Measurements from ENCODE around the gene PRKCH. TPM values are rescaled to one million over a fixed set of nuclear protein-coding genes. Genes with fewer than 3 reads are reported as not detected.

The PRKCH gene
- total and polyA plus RNA-seq, 12 donors = 8.3 to 25.1 (median 17.7) TPM

DNA sequence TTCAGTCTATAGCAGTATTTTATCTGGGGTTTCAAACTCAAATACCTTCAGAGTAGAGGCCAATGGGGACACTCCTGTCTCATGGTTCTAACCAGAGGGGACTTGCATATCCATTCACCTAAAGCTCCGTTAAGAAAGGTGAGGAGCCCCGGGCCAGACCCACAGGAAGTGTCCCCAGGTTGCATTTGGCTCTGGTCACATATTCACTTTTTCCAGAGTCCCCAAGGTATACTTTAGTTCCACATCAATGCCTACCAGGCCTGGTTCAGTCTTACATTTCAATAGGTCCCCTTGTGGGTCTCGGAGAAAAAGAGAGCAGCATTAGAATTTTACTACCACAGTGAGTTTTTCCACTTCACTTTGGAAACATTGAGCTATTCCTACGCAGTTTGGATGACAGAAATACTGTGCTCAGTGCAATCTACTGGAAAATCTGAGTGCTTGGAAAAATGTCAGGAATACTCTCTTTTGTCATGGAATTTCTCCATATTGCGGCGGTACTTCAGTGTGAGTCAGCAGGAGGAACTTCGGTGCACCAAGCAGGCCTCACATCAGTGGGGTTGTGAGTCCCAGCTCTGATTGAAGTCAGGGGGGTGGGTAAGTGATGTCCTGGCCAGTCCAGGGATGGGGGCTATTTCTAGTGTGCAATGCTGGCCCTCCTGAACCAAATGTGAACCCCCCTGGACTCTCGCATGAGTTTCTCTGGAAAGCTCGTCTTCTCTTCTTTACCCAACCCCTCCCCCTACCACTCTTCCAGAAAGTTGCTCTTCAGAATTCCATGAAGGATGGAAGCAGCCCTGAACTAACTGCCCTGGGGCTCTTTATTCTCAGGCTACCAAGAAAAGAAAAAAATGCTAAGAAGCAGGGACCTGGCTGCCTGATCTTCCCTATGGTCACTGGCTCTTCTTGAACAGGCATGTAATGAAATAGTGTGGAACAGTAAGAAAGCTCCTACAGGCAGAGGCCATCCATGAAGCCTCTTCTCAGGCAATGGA lies 184.7 kb downstream of the PRKCH start:
- peak in 2 of 8 donors; percentile 26 to 29 for ATAC-seq
- DNase-seq = no peak
- no peak overlapping the region for H3K4me3 ChIP-seq
- intact Hi-C loops (cut with DNase I) = no loop called here
- H3K4me1 ChIP-seq = peaks cover 0 to 63% (median 5%) of the 10 kb centered on the region in 9 donors
- no peak overlapping the region for H3K27ac ChIP-seq
- TF ChIP-seq, protein P1, sequence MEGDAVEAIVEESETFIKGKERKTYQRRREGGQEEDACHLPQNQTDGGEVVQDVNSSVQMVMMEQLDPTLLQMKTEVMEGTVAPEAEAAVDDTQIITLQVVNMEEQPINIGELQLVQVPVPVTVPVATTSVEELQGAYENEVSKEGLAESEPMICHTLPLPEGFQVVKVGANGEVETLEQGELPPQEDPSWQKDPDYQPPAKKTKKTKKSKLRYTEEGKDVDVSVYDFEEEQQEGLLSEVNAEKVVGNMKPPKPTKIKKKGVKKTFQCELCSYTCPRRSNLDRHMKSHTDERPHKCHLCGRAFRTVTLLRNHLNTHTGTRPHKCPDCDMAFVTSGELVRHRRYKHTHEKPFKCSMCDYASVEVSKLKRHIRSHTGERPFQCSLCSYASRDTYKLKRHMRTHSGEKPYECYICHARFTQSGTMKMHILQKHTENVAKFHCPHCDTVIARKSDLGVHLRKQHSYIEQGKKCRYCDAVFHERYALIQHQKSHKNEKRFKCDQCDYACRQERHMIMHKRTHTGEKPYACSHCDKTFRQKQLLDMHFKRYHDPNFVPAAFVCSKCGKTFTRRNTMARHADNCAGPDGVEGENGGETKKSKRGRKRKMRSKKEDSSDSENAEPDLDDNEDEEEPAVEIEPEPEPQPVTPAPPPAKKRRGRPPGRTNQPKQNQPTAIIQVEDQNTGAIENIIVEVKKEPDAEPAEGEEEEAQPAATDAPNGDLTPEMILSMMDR (IDR thresholded peaks at IDR 0.05) = no peak
- peaks cover 0 to 8% (median 0%) of the 10 kb centered on the region in 9 donors for H3K36me3 ChIP-seq
- no peaks in the 10 kb centered on the region for H3K27me3 ChIP-seq
- no peaks in the 10 kb centered on the region for H3K9me3 ChIP-seq
- 95% methylated on average over 9 of the region's 9 CpGs for WGBS, 2 donors

DNA sequence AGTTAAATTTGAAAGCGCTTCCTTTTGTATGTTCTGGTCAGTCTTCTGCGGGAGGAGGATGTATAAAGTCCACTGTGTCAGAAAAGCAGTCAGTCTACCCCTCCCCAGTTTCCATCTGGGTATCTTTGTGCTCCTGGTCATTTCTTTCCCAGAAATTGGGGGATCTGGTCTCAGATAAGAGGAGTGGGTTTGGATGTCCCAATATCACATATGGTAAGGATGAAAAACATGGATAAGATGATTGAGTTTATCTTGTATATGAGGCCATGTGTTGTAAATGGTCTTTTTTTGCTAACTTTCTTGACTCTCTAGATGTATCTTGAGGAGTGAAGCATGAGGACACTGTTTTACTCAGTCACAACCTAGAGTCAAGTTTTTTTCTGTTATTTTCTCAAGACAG lies 187.1 kb downstream of the PRKCH start:
- TF ChIP-seq, protein P1 (IDR thresholded peaks at IDR 0.05) = no peak
- no peak for ATAC-seq
- Histone ChIP-seq H3K27me3 (no peaks in the 10 kb centered on the region), H3K4me3 (no peak overlapping the region), H3K27ac (no peak overlapping the region), H3K36me3 (peaks cover 0 to 8% (median 0%) of the 10 kb centered on the region in 9 donors), H3K4me1 (peaks cover 4 to 63% (median 14%) of the 10 kb centered on the region in 9 donors), H3K9me3 (no peaks in the 10 kb centered on the region)
- 48 to 74% methylated on average over 2 of the region's 2 CpGs for WGBS, 2 donors
- intact Hi-C loops (cut with DNase I) = no loop called here
- no peak for DNase-seq

DNA sequence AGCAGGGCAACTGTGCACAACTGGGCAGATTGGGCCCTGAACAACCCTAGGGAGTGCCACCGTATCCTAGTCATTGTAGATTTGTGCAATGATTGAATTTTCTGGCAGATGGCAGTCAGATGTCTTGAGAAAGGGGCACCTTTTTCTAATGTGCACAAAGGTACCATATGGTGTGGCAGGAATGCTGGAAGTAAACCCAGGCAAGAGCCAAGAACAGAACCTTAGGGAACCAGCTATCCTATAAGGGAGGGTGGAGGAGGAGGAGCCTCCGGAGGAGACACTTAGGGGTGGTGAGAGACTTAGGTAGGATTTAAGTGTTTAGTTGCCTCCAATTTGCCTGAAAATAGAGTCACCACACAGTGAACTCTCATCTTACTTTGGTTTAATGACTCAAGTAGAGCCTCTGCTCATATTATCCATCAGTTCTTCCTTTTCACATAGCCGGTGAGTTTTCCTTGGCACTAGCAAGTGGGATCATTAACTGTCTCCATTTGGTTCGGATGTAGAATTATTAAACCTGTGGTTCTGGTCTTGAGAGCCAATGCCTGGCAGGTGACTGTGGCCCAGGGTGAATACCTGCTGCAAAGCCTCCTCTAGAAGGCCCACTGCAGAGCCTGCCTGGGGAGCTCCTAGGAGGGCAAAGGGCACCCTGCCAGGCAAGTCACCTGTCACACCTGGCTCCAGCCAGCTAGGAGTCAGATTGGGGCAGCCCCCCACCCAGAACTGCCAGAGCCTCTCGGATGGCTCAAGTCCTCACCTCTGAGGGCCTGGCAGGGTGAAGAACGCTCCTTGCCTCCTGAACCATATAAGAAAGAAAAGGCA lies 189.6 kb downstream of the PRKCH start:
- Histone ChIP-seq H3K27me3 (no peaks in the 10 kb centered on the region), H3K9me3 (no peaks in the 10 kb centered on the region), H3K36me3 (peaks cover 0 to 8% (median 0%) of the 10 kb centered on the region in 9 donors), H3K4me1 (peaks cover 4 to 78% (median 30%) of the 10 kb centered on the region in 9 donors), H3K4me3 (no peak overlapping the region), H3K27ac (peak overlapping the region in 1 of 10 donors; percentile 62)
- ATAC-seq (peak in 2 of 8 donors; percentile 16 to 27), DNase-seq (no peak)
- intact Hi-C loops (cut with DNase I) = loop anchor here in 1 of 10 donors (5.0 kb wide), 1 partner anchor 34 kb away; no protein-coding TSS in a partner anchor
- TF ChIP-seq, protein P1 (IDR thresholded peaks at IDR 0.05) = no peak
- WGBS, 2 donors = 91 to 94% methylated on average over 6 of the region's 6 CpGs

DNA sequence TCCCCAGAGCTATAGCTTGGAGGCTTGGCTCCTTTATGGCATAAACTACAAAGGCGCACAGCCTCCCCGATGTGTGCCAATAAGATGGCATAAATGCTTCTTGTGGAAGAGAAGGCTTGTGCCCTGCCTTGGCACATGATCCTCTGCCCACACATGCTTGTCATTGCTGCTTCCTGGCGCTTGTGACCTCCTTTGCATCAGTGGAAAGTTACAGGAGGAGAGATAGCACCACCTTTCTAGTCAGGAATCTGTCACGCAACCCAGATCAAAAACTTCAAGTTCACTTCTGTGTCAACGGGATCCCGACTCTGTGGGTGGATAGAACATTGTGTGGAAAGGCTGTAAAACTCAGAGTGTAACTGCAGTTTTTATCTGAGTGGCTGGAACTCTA lies 190.2 kb downstream of the PRKCH start:
- H3K9me3 ChIP-seq = no peaks in the 10 kb centered on the region
- intact Hi-C loops (cut with DNase I) = loop anchor here in 1 of 10 donors (5.0 kb wide), 1 partner anchor 34 kb away; no protein-coding TSS in a partner anchor
- no peak overlapping the region for H3K4me3 ChIP-seq
- H3K36me3 ChIP-seq = peaks cover 0 to 5% (median 0%) of the 10 kb centered on the region in 9 donors
- 54 to 62% methylated on average over 6 of the region's 6 CpGs for WGBS, 2 donors
- peaks cover 4 to 84% (median 36%) of the 10 kb centered on the region in 9 donors for H3K4me1 ChIP-seq
- H3K27me3 ChIP-seq = no peaks in the 10 kb centered on the region
- H3K27ac ChIP-seq = peak overlapping the region in 3 of 10 donors; percentile 10 to 62 (median 17)
- no peak for DNase-seq
- peak in 5 of 8 donors; percentile 16 to 32 (median 20) for ATAC-seq
- TF ChIP-seq, protein P1 (IDR thresholded peaks at IDR 0.05) = no peak

Measured in heart right ventricle (tissue), 16 donors.